H1 (cell line): ENCODE measurements around the gene COQ10B. TPM values are rescaled to one million over a fixed set of nuclear protein-coding genes. Genes with fewer than 3 reads are reported as not detected.

Experiments used
- CTCF ChIA-PET: fragments of 300-600 bp; sonication (Branson Sonifier 250); formaldehyde crosslinking; loops from one replicate; lab custom pipeline; 2021; ENCODE audit not compliant: partially characterized antibody; lab: Charles Lee
- POLR2A ChIA-PET: fragments of 300-600 bp; sonication (Branson Sonifier 250); formaldehyde crosslinking; loops from one replicate; lab custom pipeline; 2021; ENCODE audit warnings: inconsistent platforms; ENCODE audit not compliant: partially characterized antibody; lab: Charles Lee
- DNase-seq, 2 experiments: peaks; one replicate each; pipeline versions ENCODE4 v3.0.0 to v3.0.0-alpha.2; 2010 to 2022; ENCODE audit warnings: low spot score in 2 of 2, low read depth in 1 of 2, mixed read lengths in 1 of 2
- FAIRE-seq: peaks from 2 replicates; lab custom pipeline; 2011; peaks lifted over from hg19 to GRCh38; lab: Jason Lieb, UNC
- H2AFZ ChIP-seq: 2 replicates; pipeline ENCODE4 v1.8.1; 2012; ENCODE audit warnings: low read length, inconsistent platforms
- H2AK5ac ChIP-seq: 2 replicates; pipeline ENCODE4 v1.6.1; 2013; ENCODE audit warnings: low read depth, low read length
- H2BK120ac ChIP-seq: replicated peaks from 2 replicates; pipeline ENCODE3; 2013; ENCODE audit warnings: low read depth, low read length, inconsistent platforms
- H2BK12ac ChIP-seq: 2 replicates; pipeline ENCODE4 v1.6.1; 2013; ENCODE audit warnings: low read depth, low read length
- H2BK15ac ChIP-seq: 2 replicates; pipeline ENCODE4 v1.6.1; 2013; ENCODE audit warnings: low read length
- H2BK20ac ChIP-seq: 2 replicates; pipeline ENCODE4 v1.6.1; 2013; ENCODE audit warnings: low read length
- H2BK5ac ChIP-seq: 2 replicates; pipeline ENCODE4 v1.6.1; 2013; ENCODE audit warnings: low read depth, low read length
- H3K14ac ChIP-seq: 2 replicates; pipeline ENCODE4 v1.6.1; 2013; ENCODE audit warnings: inconsistent platforms; ENCODE audit not compliant: insufficient read length
- H3K18ac ChIP-seq: 2 replicates; pipeline ENCODE4 v1.6.1; 2013; ENCODE audit warnings: low read length; ENCODE audit errors: extremely low read depth
- H3K23ac ChIP-seq: 2 replicates; pipeline ENCODE4 v1.6.1; 2013; ENCODE audit warnings: inconsistent platforms; ENCODE audit not compliant: insufficient read length
- H3K23me2 ChIP-seq: 2 replicates; pipeline ENCODE4 v1.6.1; 2013; ENCODE audit warnings: low read depth, low read length
- H3K27ac ChIP-seq: 2 replicates; pipeline ENCODE4 v1.6.1; 2011; ENCODE audit warnings: low read depth, low read length, inconsistent platforms
- H3K27me3 ChIP-seq, 4 experiments: replicated peaks in 1 of 4; 1 replicate in 1 of 4; 2 replicates in 3 of 4; pipeline versions ENCODE4 v1.6.1 to v1.8.1; 2011 to 2013; ENCODE audit warnings: low read length in 3 of 4, mild to moderate bottlenecking in 3 of 4, inconsistent platforms in 2 of 4, mixed read lengths in 2 of 4, moderate library complexity in 1 of 4; ENCODE audit not compliant: control insufficient read depth in 3 of 4, insufficient read depth in 3 of 4; ENCODE audit errors: extremely low read depth in 1 of 4
- H3K36me3 ChIP-seq, 4 experiments: 2 replicates each; pipeline versions ENCODE4 v1.6.1 to v1.8.1; 2011 to 2013; ENCODE audit warnings: mild to moderate bottlenecking in 4 of 4, low read length in 3 of 4, moderate library complexity in 2 of 4, control low read depth in 1 of 4, inconsistent platforms in 1 of 4; ENCODE audit not compliant: insufficient read depth in 4 of 4, control insufficient read depth in 2 of 4
- H3K4ac ChIP-seq: replicated peaks from 2 replicates; pipeline ENCODE3; 2013; ENCODE audit warnings: low read length, low read depth, mixed read lengths, inconsistent platforms; ENCODE audit not compliant: insufficient read length
- H3K4me1 ChIP-seq, 4 experiments: replicated peaks in 1 of 4; 1 replicate in 1 of 4; 2 replicates in 3 of 4; pipeline versions ENCODE4 v1.6.1 to v1.8.1; 2011 to 2013; ENCODE audit warnings: low read length in 3 of 4, inconsistent platforms in 2 of 4, mixed read lengths in 1 of 4; ENCODE audit not compliant: insufficient read depth in 4 of 4, control insufficient read depth in 3 of 4
- H3K4me2 ChIP-seq, 2 experiments: 2 replicates each; pipeline versions ENCODE4 v1.6.1 to v1.8.1; 2011 to 2013; ENCODE audit warnings: low read depth in 2 of 2, low read length in 2 of 2, control low read depth in 1 of 2, inconsistent platforms in 1 of 2, mild to moderate bottlenecking in 1 of 2; ENCODE audit not compliant: insufficient read depth in 1 of 2
- H3K4me3 ChIP-seq, 4 experiments: fragments of 200-600, 300-600 bp in 1 of 4; sonication (generic), shearing (Covaris generic), sonication (Bioruptor Twin) in 1 of 4; 2 replicates each; pipeline versions ENCODE4 v1.5.1 to v1.8.1; 2011 to 2016; ENCODE audit warnings: low read length in 4 of 4, low read depth in 3 of 4, control low read depth in 2 of 4, inconsistent platforms in 2 of 4, mild to moderate bottlenecking in 2 of 4, mixed read lengths in 1 of 4, moderate library complexity in 1 of 4; ENCODE audit not compliant: insufficient read depth in 2 of 4; ENCODE audit errors: extremely low read depth in 1 of 4
- H3K56ac ChIP-seq: replicated peaks from 2 replicates; pipeline ENCODE3; 2013; ENCODE audit warnings: low read depth, mild to moderate bottlenecking, mixed read lengths, low read length, inconsistent platforms; ENCODE audit not compliant: insufficient read length
- H3K79me1 ChIP-seq: 2 replicates; pipeline ENCODE4 v1.6.1; 2013; ENCODE audit warnings: low read depth, low read length, control low read depth
- H3K79me2 ChIP-seq, 2 experiments: 2 replicates each; pipeline versions ENCODE4 v1.6.1 to v1.8.1; 2012 to 2013; ENCODE audit warnings: low read length in 2 of 2, mild to moderate bottlenecking in 2 of 2, inconsistent platforms in 1 of 2; ENCODE audit not compliant: insufficient read depth in 2 of 2, control insufficient read depth in 1 of 2
- H3K9ac ChIP-seq, 4 experiments: replicated peaks in 1 of 4; 1 replicate in 1 of 4; 2 replicates in 3 of 4; pipeline versions ENCODE4 v1.6.1 to v1.8.1; 2011 to 2013; ENCODE audit warnings: low read depth in 3 of 4, low read length in 3 of 4, control low read depth in 2 of 4, mild to moderate bottlenecking in 2 of 4, moderate library complexity in 2 of 4, inconsistent platforms in 1 of 4; ENCODE audit errors: extremely low read depth in 1 of 4
- H3K9me3 ChIP-seq, 2 experiments: 2 replicates each; pipeline versions ENCODE4 v1.6.1 to v1.8.1; 2012 to 2013; ENCODE audit warnings: mild to moderate bottlenecking in 2 of 2, moderate library complexity in 2 of 2, control low read depth in 1 of 2, inconsistent platforms in 1 of 2, low read depth in 1 of 2, low read length in 1 of 2, mixed read lengths in 1 of 2; ENCODE audit not compliant: insufficient read depth in 2 of 2
- H4K20me1 ChIP-seq, 2 experiments: replicated peaks in 1 of 2; 2 replicates each; pipeline versions ENCODE3 to v1.8.1; 2011 to 2013; ENCODE audit warnings: inconsistent platforms in 2 of 2, low read length in 2 of 2, mild to moderate bottlenecking in 1 of 2; ENCODE audit not compliant: insufficient read depth in 2 of 2, control insufficient read depth in 1 of 2
- H4K5ac ChIP-seq: 2 replicates; pipeline ENCODE4 v1.6.1; 2013; ENCODE audit warnings: low read length, low read depth, mixed read lengths, inconsistent platforms; ENCODE audit not compliant: insufficient read length
- H4K8ac ChIP-seq: 2 replicates; pipeline ENCODE4 v1.8.0; 2013; ENCODE audit warnings: mild to moderate bottlenecking, moderate library complexity, low read length, inconsistent platforms; ENCODE audit not compliant: insufficient read depth; ENCODE audit errors: extremely low read depth
- H4K91ac ChIP-seq: replicated peaks from 2 replicates; pipeline ENCODE3; 2013; ENCODE audit warnings: low read length, mixed read lengths, inconsistent platforms; ENCODE audit not compliant: insufficient read length
- CHD1 ChIP-seq: IDR thresholded peaks from 2 replicates; pipeline ENCODE4 v1.6.1; 2012; ENCODE audit warnings: low read depth, low read length, improper control_type of control experiment
- CREB1 ChIP-seq: IDR thresholded peaks from 2 replicates; pipeline ENCODE4 v1.6.1; 2012; ENCODE audit warnings: inconsistent platforms
- GABPA ChIP-seq: IDR thresholded peaks from 2 replicates; pipeline ENCODE4 v1.6.1; 2011; ENCODE audit warnings: mild to moderate bottlenecking, low read length, moderate library complexity, borderline replicate concordance; ENCODE audit not compliant: insufficient read depth
- HDAC2 ChIP-seq, 2 experiments: fragments of 300-600 bp in 1 of 2; sonication (generic) in 1 of 2; IDR thresholded peaks; 2 replicates each; pipeline ENCODE4 v1.6.1; 2011 to 2012; ENCODE audit warnings: low read depth in 2 of 2, low read length in 2 of 2, mild to moderate bottlenecking in 2 of 2, moderate library complexity in 2 of 2, borderline replicate concordance in 1 of 2, inconsistent platforms in 1 of 2
- JUN ChIP-seq: IDR thresholded peaks from 2 replicates; pipeline ENCODE4 v1.6.1; 2011; ENCODE audit warnings: low read depth, mild to moderate bottlenecking, improper control_type of control experiment, low read length
- KDM5A ChIP-seq: fragments of 200-600 bp; IDR thresholded peaks from 2 replicates; pipeline ENCODE4 v1.7.1; 2012; ENCODE audit warnings: mild to moderate bottlenecking, low read length, inconsistent platforms, mixed read lengths
- SP1 ChIP-seq: IDR thresholded peaks from 2 replicates; pipeline ENCODE4 v1.6.1; 2011; ENCODE audit warnings: low read depth, low read length
- TBP ChIP-seq: IDR thresholded peaks from 2 replicates; pipeline ENCODE4 v1.6.1; 2011; ENCODE audit warnings: low read depth, low read length, improper control_type of control experiment
- WGBS, 2 experiments: shearing (Covaris generic) in 1 of 2; methylation state at CpG; one replicate each; pipeline versions ENCODE4 v1.1.6 to v1.1.7; 2013 to 2015; ENCODE audit warnings: low lambda C conversion rate in 2 of 2, mixed read lengths in 2 of 2, inconsistent platforms in 1 of 2, low coverage in 1 of 2, missing lambda C conversion rate in 1 of 2; ENCODE audit not compliant: insufficient replicate concordance in 2 of 2, insufficient coverage in 1 of 2, insufficient read length in 1 of 2; ENCODE audit errors: extremely low coverage in 1 of 2, missing lambda C conversion rate in 1 of 2; 5-methylcytosine and 5-hydroxymethylcytosine counted together
- polyA plus RNA-seq, 7 experiments: library from polyadenylated mRNA; depleted of rRNA in 3 of 7; stranded (reverse) in 5 of 7; unstranded in 2 of 7; fragments of >200 nt in 5 of 7; fragments of 200-250 nt in 2 of 7; gene quantifications; 1 replicate in 5 of 7; 2 replicates in 1 of 7; 4 replicates in 1 of 7; pipeline versions ENCODE4 v1.2.1 to v1.2.3, GENCODE V29; 2011 to 2013; ENCODE audit warnings: missing spikeins in 2 of 7, mixed read lengths in 2 of 7
- total RNA-seq: library from RNA; stranded (reverse); fragmentation: NEBNext Ultra II Directional; extraction: Animal tissue kit (Norgen Biotek cat#: 25700); gene quantifications from 2 replicates; pipeline ENCODE4 v1.2.1, GENCODE V29; 2021

COQ10B gene
- total and polyA plus RNA-seq, 2 of the 8 experiments (the other 6 are each of a cell fraction or from before 2014, with no cell fraction given) = 1.9 to 17.3 TPM

DNA sequence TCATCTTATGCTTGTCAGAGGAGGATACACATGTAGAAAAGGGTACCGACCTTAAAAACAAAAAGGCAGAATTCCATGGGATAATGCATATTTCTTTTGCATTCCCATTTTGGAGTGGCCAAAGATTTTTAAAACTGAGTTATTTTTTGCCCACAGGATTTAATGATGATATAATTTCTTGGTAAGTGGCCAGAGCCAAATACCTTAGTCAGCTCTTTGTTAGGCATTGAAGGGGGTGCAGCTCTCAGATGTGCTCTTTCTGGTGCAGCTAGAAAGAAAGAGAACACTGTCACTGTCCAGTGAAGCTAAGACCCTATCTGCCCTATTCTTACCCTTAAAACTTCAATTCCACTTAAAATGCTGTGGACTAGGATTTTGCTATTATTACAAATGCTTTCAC is 10.8 kb downstream of the COQ10B start:
- H2BK120ac ChIP-seq = no peak overlapping the region
- peaks cover 0 to 2% of the 10 kb centered on the region in 2 experiments for H4K20me1 ChIP-seq
- H3K79me1 ChIP-seq = no peaks in the 10 kb centered on the region
- H3K14ac ChIP-seq = no peak overlapping the region
- peaks cover 0 to 35% (median 8%) of the 10 kb centered on the region in 4 experiments; a peak in 4 of 8 replicates for H3K36me3 ChIP-seq
- no peaks in the 10 kb centered on the region for H3K23me2 ChIP-seq
- H3K27ac ChIP-seq = no peak overlapping the region
- H3K4me2 ChIP-seq = no peak overlapping the region
- no peak overlapping the region for H4K91ac ChIP-seq
- H3K18ac ChIP-seq = no peak overlapping the region
- DNase-seq (no peak), FAIRE-seq (no peak)
- no peak overlapping the region for H2BK5ac ChIP-seq
- ChIA-PET CTCF (interaction anchor here (0.6 to 1.6 kb wide), 3 partner anchors 24 to 89 kb away, joined by 3 read pairs; no protein-coding TSS in a partner anchor), POLR2A (interaction anchor here (0.6 to 4.0 kb wide), 5 partner anchors 9 to 35 kb away, joined by 3 to 14 read pairs (median 4); partner anchors contain the start of genes HSPD1 and HSPE1)
- H3K23ac ChIP-seq = no peak overlapping the region
- H3K56ac ChIP-seq = no peak overlapping the region
- H2BK15ac ChIP-seq = no peak overlapping the region
- no peak overlapping the region for H3K4ac ChIP-seq
- H3K9me3 ChIP-seq = no peaks in the 10 kb centered on the region
- no peak overlapping the region for H2BK12ac ChIP-seq
- no peak overlapping the region for H2AK5ac ChIP-seq
- H2AFZ ChIP-seq = no peak overlapping the region
- WGBS, 2 experiments = 92% methylated on average over 1 of the region's 1 CpG; no CpG with 5 or more reads in 1 of the 2 experiments
- no peak overlapping the region for H4K5ac ChIP-seq
- H2BK20ac ChIP-seq = no peak overlapping the region
- H3K27me3 ChIP-seq = no peaks in the 10 kb centered on the region
- no peak overlapping the region for H3K4me3 ChIP-seq
- H3K9ac ChIP-seq = no peak overlapping the region
- H3K79me2 ChIP-seq = 0 out of 4 replicates have a peak, but pooled peaks cover 0 to 4% of the 10 kb centered on the region in 2 experiments
- TF ChIP-seq GABPA (no peak), JUN (no peak), CHD1 (no peak), CREB1 (no peak), SP1 (no peak), HDAC2 (IDR thresholded peaks at IDR 0.05; ENCODE audit: borderline replicate concordance in 1 of 2, low read depth in 2 of 2, low read length in 2 of 2) (no peak), KDM5A (no peak), TBP (no peak)
- H4K8ac ChIP-seq = no peak overlapping the region
- no peaks in the 10 kb centered on the region for H3K4me1 ChIP-seq
